A204.1 (cell line): Measurements from ENCODE around the gene VAMP8.
"Not testable (repeated sequence)": the region's sequence is repeated elsewhere in the genome, so short reads cannot be mapped to it uniquely, and the experiment has no call there.

Experiments
- FAIRE-seq: peaks from 2 replicates; lab custom pipeline; 2012; peaks lifted over from hg19 to GRCh38; lab: Jason Lieb, UNC

VAMP8 gene

GRCh38 chr2:85598594-85599340 is 21.4 kb downstream of the VAMP8 start:
- no peak for FAIRE-seq

GRCh38 chr2:85599468-85600234 is 22.3 kb downstream of the VAMP8 start:
- no peak for FAIRE-seq

GRCh38 chr2:85600235-85600575 is 22.8 kb downstream of the VAMP8 start:
- no peak for FAIRE-seq

GRCh38 chr2:85600951-85601770 is 23.8 kb downstream of the VAMP8 start:
- FAIRE-seq = no peak

GRCh38 chr2:85601771-85602475 is 24.5 kb downstream of the VAMP8 start:
- FAIRE-seq = no peak

GRCh38 chr2:85602476-85603234 is 25.3 kb downstream of the VAMP8 start, which contains the start of gene TMEM150A:
TSS of gene TMEM150A (minus strand) at chr2:85602698. CDS start at chr2:85601948, 750 bp downstream.
- no peak for FAIRE-seq

- not testable (repeated sequence) for FAIRE-seq
Measured at GRCh38 chr2:85604133-85604444, 26.7 kb downstream of the VAMP8 start.

- no peak for FAIRE-seq
Measured at GRCh38 chr2:85604568-85605339, 27.4 kb downstream of the VAMP8 start.

GRCh38 chr2:85605406-85606115 is 28.2 kb downstream of the VAMP8 start:
- no peak for FAIRE-seq

GRCh38 chr2:85606116-85606455 is 28.7 kb downstream of the VAMP8 start:
- no peak for FAIRE-seq

GRCh38 chr2:85607268-85608215 is 30.2 kb downstream of the VAMP8 start:
- no peak for FAIRE-seq

- no peak for FAIRE-seq
Measured at GRCh38 chr2:85611217-85611704, 33.9 kb downstream of the VAMP8 start.

- FAIRE-seq = no peak
Measured at GRCh38 chr2:85611705-85612587, 34.6 kb downstream of the VAMP8 start, which contains the start of gene C2orf68. TSS of gene C2orf68 (minus strand) at chr2:85612066. CDS start at chr2:85611984, 82 bp downstream.

- FAIRE-seq = no peak
Measured at GRCh38 chr2:85613717-85614515, 36.5 kb downstream of the VAMP8 start.

- not testable (repeated sequence) for FAIRE-seq
Measured at GRCh38 chr2:85614757-85615156, 37.4 kb downstream of the VAMP8 start.

GRCh38 chr2:85615413-85615728 is 38.0 kb downstream of the VAMP8 start:
- no peak for FAIRE-seq

GRCh38 chr2:85617723-85618122 is 40.3 kb downstream of the VAMP8 start:
- FAIRE-seq = not testable (repeated sequence)
